Esophagus mucosa (tissue), 1 donor: ENCODE results near the gene GPD2. TPM values are rescaled to one million over a fixed set of nuclear protein-coding genes. Genes with fewer than 3 reads are reported as not detected.
"Not testable (repeated sequence)": the region's sequence is repeated elsewhere in the genome, so short reads cannot be mapped to it uniquely, and the experiment has no call there.

Experiments used
- ATAC-seq: fragments of 200-7000 bp; cut with Tn5 transposase; one replicate; pipeline ENCODE4 v1.9.1; 2020
- total RNA-seq: library from RNA; stranded (reverse); gene quantifications from one replicate; pipeline ENCODE4 v1.2.4, GENCODE V29; 2023
- donor health status: DM: yes; HTN: yes; CAD: no.

Gene GPD2
- total RNA-seq, 1 donor from 2014 or later: 56.1 TPM

GRCh38 chr2:156476021-156476849 lies 40.1 kb downstream of the GPD2 start:
- no peak for ATAC-seq

- ATAC-seq: peak; percentile 54
Observed at GRCh38 chr2:156476850-156477206, 40.6 kb downstream of the GPD2 start.

GRCh38 chr2:156480376-156480775 lies 44.2 kb downstream of the GPD2 start:
- no peak for ATAC-seq

GRCh38 chr2:156481312-156481711 lies 45.1 kb downstream of the GPD2 start:
- ATAC-seq: no peak

GRCh38 chr2:156483741-156484173 lies 47.6 kb downstream of the GPD2 start:
- no peak for ATAC-seq

- no peak for ATAC-seq
Observed at GRCh38 chr2:156486147-156486546, 50.0 kb downstream of the GPD2 start.

- ATAC-seq: no peak
Observed at GRCh38 chr2:156486614-156487013, 50.4 kb downstream of the GPD2 start.

- no peak for ATAC-seq
Observed at GRCh38 chr2:156489195-156489594, 53.0 kb downstream of the GPD2 start.

GRCh38 chr2:156489750-156490465 lies 53.7 kb downstream of the GPD2 start:
- no peak for ATAC-seq

GRCh38 chr2:156490466-156490840 lies 54.3 kb downstream of the GPD2 start:
- ATAC-seq: no peak

- no peak for ATAC-seq
Observed at GRCh38 chr2:156491176-156491575, 55.0 kb downstream of the GPD2 start.

GRCh38 chr2:156492979-156493378 lies 56.8 kb downstream of the GPD2 start:
- ATAC-seq: no peak

- ATAC-seq: not testable (repeated sequence)
Observed at GRCh38 chr2:156495998-156496397, 59.8 kb downstream of the GPD2 start.

- ATAC-seq: no peak
Observed at GRCh38 chr2:156505696-156506095, 69.5 kb downstream of the GPD2 start.

- ATAC-seq: no peak
Observed at GRCh38 chr2:156511122-156511521, 74.9 kb downstream of the GPD2 start.

- ATAC-seq: no peak
Observed at GRCh38 chr2:156511803-156512202, 75.6 kb downstream of the GPD2 start.

GRCh38 chr2:156512451-156512850 lies 76.3 kb downstream of the GPD2 start:
- ATAC-seq: no peak

- no peak for ATAC-seq
Observed at GRCh38 chr2:156513219-156513618, 77.0 kb downstream of the GPD2 start.

GRCh38 chr2:156517419-156517818 lies 81.2 kb downstream of the GPD2 start:
- no peak for ATAC-seq

- no peak for ATAC-seq
Observed at GRCh38 chr2:156518138-156518537, 82.0 kb downstream of the GPD2 start.

GRCh38 chr2:156522864-156523440 lies 86.8 kb downstream of the GPD2 start:
- ATAC-seq: no peak

GRCh38 chr2:156526950-156527636 lies 90.9 kb downstream of the GPD2 start:
- no peak for ATAC-seq

- ATAC-seq: not testable (repeated sequence)
Observed at GRCh38 chr2:156528583-156528982, 92.4 kb downstream of the GPD2 start.
